Measurements from ENCODE around the gene HELZ2. TPM values are rescaled to one million over a fixed set of nuclear protein-coding genes. Genes with fewer than 3 reads are reported as not detected.
A peak's percentile ranks its signal among the peaks of the same experiment; 100 is the strongest.

Gene HELZ2
- total RNA-seq, 1 experiment from 2014 or later = 35.2 TPM

DNA sequence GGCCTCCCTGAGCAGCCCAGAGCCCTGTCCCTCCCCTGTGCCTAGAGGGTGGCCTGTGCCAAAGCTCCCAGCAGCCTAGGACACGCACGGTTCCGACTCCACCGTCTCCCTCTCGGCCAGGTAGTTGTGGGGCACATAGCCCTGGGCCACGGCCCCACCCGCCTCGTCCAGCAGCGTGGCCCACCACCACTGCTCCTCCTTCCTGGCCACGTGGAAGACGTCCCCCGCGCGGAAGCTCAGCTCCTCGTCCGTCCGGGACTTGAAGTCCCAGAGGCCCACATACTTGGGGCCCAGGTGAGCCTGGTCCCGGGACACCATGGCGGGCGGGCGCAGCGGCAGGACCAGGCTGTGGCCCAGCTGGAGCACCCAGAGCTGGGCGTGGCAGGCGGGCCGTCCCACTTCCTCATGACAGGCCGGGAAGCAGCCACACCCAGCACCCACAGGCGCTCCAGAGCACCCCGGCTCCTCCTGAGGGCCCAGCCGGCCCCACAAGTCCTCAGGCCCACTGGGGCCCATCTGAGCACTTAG lies 37.0 kb downstream of the HELZ2 start, which contains the start of gene PTK6:
PTK6 (minus strand) TSS at position 380 of the 528 bp plus-strand sequence; CDS start at position 318, 62 bp downstream.
- H3K4me3 Mint-ChIP-seq (ENCODE audit: unreplicated experiment) = peak within 1 kb of the TSS; percentile 65
- H3K27ac Mint-ChIP-seq (ENCODE audit: unreplicated experiment) = peak within 1 kb of the TSS; percentile 36
- TF ChIP-seq, protein P1, sequence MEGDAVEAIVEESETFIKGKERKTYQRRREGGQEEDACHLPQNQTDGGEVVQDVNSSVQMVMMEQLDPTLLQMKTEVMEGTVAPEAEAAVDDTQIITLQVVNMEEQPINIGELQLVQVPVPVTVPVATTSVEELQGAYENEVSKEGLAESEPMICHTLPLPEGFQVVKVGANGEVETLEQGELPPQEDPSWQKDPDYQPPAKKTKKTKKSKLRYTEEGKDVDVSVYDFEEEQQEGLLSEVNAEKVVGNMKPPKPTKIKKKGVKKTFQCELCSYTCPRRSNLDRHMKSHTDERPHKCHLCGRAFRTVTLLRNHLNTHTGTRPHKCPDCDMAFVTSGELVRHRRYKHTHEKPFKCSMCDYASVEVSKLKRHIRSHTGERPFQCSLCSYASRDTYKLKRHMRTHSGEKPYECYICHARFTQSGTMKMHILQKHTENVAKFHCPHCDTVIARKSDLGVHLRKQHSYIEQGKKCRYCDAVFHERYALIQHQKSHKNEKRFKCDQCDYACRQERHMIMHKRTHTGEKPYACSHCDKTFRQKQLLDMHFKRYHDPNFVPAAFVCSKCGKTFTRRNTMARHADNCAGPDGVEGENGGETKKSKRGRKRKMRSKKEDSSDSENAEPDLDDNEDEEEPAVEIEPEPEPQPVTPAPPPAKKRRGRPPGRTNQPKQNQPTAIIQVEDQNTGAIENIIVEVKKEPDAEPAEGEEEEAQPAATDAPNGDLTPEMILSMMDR (IDR thresholded peaks at IDR 0.05; ENCODE audit: insufficient read depth in 1 of 2, low read depth in 1 of 2, low read length in 1 of 2, severe bottlenecking in 1 of 2, unreplicated experiment in 1 of 2) = no peak
- H3K4me1 Mint-ChIP-seq (ENCODE audit: low read depth, unreplicated experiment) = no peaks in the 10 kb centered on the region
- BruUV-seq (replicated peaks) = no TSS peak
- Histone ChIP-seq H3K36me3 (ENCODE audit: control insufficient read depth, insufficient read depth, low read length) (no peaks in the 10 kb centered on the region), H3K27me3 (replicated peaks; ENCODE audit: control insufficient read depth, insufficient read depth, low read length) (no peaks in the 10 kb centered on the region), H3K9me3 (no peaks in the 10 kb centered on the region), H3K4me1 (peaks cover 28% of the 10 kb centered on the region), H3K4me3 (ENCODE audit: low read depth, low read length) (peak within 1 kb of the TSS; percentile 50)
- no peaks in the 10 kb centered on the region for H3K27me3 Mint-ChIP-seq (ENCODE audit: insufficient read depth, unreplicated experiment)
- intact Hi-C loops (cut with micrococcal nuclease; ENCODE audit: unreplicated experiment) = loop anchor here (5.0 kb wide), 4 partner anchors 35 to 420 kb away; partner anchors contain the start of genes HELZ2 and UCKL1
- POLR2A ChIA-PET = interaction anchor here (0.6 to 1.5 kb wide), 3 partner anchors 16 to 160 kb away, joined by 3 to 15 read pairs (median 3); partner anchors contain the start of genes GMEB2 and PPDPF
- CTCF ChIA-PET = interaction anchor here (0.5 to 2.6 kb wide), 19 partner anchors 8 to 526 kb away, joined by 3 to 62 read pairs (median 6); partner anchors contain the start of genes ARFRP1, GMEB2, HELZ2 and RTEL1
- peaks cover 5% of the 10 kb centered on the region for H3K36me3 Mint-ChIP-seq (ENCODE audit: insufficient read depth, unreplicated experiment)
- no peak for DNase-seq
- H3K9me3 Mint-ChIP-seq (ENCODE audit: unreplicated experiment) = no peaks in the 10 kb centered on the region

DNA sequence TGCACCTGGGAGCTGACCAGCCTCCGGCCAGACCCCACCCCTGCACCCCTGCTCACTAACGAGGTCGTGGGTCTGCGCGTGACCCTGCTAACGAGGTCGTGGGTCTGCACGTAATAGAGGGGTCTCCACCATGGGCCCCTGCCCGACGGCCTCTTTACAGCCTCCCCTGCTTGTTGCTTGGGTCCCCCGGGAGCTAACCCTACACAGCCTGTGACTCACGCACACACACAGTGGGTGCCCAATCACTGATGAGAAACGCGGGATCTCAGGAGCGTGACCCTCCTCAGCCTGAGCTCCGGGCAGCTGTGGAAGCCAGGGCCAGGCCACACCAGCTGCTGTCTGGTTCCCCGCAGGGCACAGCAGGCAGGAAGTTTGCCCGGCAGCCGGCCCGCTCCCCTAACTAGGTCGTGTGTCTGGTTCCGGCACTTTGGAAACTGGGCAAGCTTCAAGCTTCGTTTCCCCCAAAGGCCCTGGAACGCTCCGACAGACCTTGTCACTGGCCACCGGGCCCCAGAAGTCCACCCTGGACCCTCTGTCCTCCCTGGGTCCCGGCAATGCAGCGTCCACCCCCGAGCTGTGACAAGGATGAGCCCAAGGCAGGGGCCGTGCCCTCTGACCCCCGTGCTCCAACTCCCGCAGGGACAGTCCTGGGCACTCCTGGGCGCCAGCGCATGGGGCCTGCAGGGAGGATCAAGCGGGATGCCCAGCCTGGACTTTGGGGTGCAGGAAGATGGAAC lies 37.6 kb downstream of the HELZ2 start:
- TF ChIP-seq, protein P1 (IDR thresholded peaks at IDR 0.05; ENCODE audit: insufficient read depth in 1 of 2, low read depth in 1 of 2, low read length in 1 of 2, severe bottlenecking in 1 of 2, unreplicated experiment in 1 of 2) = no peak
- H3K4me1 ChIP-seq = peaks cover 28% of the 10 kb centered on the region
- CTCF ChIA-PET = interaction anchor here (0.6 to 2.6 kb wide), 7 partner anchors 10 to 503 kb away, joined by 3 to 62 read pairs (median 4); no protein-coding TSS in a partner anchor
- BruUV-seq (replicated peaks) = no TSS peak
- DNase-seq = no peak
- POLR2A ChIA-PET = interaction anchor here (0.6 to 2.2 kb wide), 2 partner anchors 8 to 16 kb away, joined by 3 to 11 read pairs; partner anchors contain the start of gene PPDPF
- H3K4me3 ChIP-seq (ENCODE audit: low read depth, low read length) = no peak overlapping the region
- Mint-ChIP-seq H3K27ac (ENCODE audit: unreplicated experiment) (peak overlapping the region; percentile 21), H3K9me3 (ENCODE audit: unreplicated experiment) (no peaks in the 10 kb centered on the region), H3K27me3 (ENCODE audit: insufficient read depth, unreplicated experiment) (no peaks in the 10 kb centered on the region), H3K4me1 (ENCODE audit: low read depth, unreplicated experiment) (no peaks in the 10 kb centered on the region), H3K4me3 (ENCODE audit: unreplicated experiment) (no peak overlapping the region), H3K36me3 (ENCODE audit: insufficient read depth, unreplicated experiment) (peaks cover 5% of the 10 kb centered on the region)
- H3K27me3 ChIP-seq (replicated peaks; ENCODE audit: control insufficient read depth, insufficient read depth, low read length) = no peaks in the 10 kb centered on the region
- no peaks in the 10 kb centered on the region for H3K36me3 ChIP-seq (ENCODE audit: control insufficient read depth, insufficient read depth, low read length)
- no peaks in the 10 kb centered on the region for H3K9me3 ChIP-seq
- intact Hi-C loops (cut with micrococcal nuclease; ENCODE audit: unreplicated experiment) = loop anchor here (5.0 kb wide), 4 partner anchors 36 to 421 kb away; partner anchors contain the start of genes HELZ2 and UCKL1
